Fibroblast of mammary gland (primary cell): ENCODE results near the gene TMEM273.

Experiments used
- DNase-seq: peaks from one replicate; pipeline ENCODE4 v3.0.0-alpha.2; 2010; ENCODE audit warnings: low read depth
- H3K4me3 ChIP-seq: 2 replicates; pipeline ENCODE4 v1.5.1; 2011; ENCODE audit warnings: low read depth, mild to moderate bottlenecking, low read length, moderate library complexity; ENCODE audit not compliant: control insufficient read depth
- CTCF ChIP-seq: conservative IDR thresholded peaks from 2 replicates; pipeline ENCODE4 v1.5.1; 2011; ENCODE audit warnings: low read depth, low read length, inconsistent platforms; ENCODE audit not compliant: control insufficient read depth, insufficient read depth

TMEM273 gene

GRCh38 chr10:49164559-49165188 lies 23.5 kb downstream of the TMEM273 start:
- H3K4me3 ChIP-seq = no peak overlapping the region
- TF ChIP-seq CTCF = peak; percentile 53
- peak; percentile 42 for DNase-seq

- peak; percentile 94 for DNase-seq
- no peak overlapping the region for H3K4me3 ChIP-seq
- no peak for TF ChIP-seq CTCF
Observed at GRCh38 chr10:49163741-49164140, 24.4 kb downstream of the TMEM273 start.

- no peak for TF ChIP-seq CTCF
- DNase-seq = no peak
- no peak overlapping the region for H3K4me3 ChIP-seq
Observed at GRCh38 chr10:49162761-49163310, 25.4 kb downstream of the TMEM273 start.

GRCh38 chr10:49162063-49162462 lies 26.1 kb downstream of the TMEM273 start:
- no peak for TF ChIP-seq CTCF
- no peak overlapping the region for H3K4me3 ChIP-seq
- peak; percentile 37 for DNase-seq

- H3K4me3 ChIP-seq = no peak overlapping the region
- DNase-seq = peak; percentile 75
- TF ChIP-seq CTCF = peak; percentile 50
Observed at GRCh38 chr10:49161411-49161997, 26.7 kb downstream of the TMEM273 start.

- no peak for DNase-seq
- TF ChIP-seq CTCF = no peak
- H3K4me3 ChIP-seq = no peak overlapping the region
Observed at GRCh38 chr10:49160814-49161213, 27.4 kb downstream of the TMEM273 start.

GRCh38 chr10:49160110-49160509 lies 28.1 kb downstream of the TMEM273 start:
- no peak overlapping the region for H3K4me3 ChIP-seq
- no peak for TF ChIP-seq CTCF
- no peak for DNase-seq
